ENCODE data around the gene NUBPL.
"Not testable (repeated sequence)": the region's sequence is repeated elsewhere in the genome, so short reads cannot be mapped to it uniquely, and the experiment has no call there.

The NUBPL gene

DNA sequence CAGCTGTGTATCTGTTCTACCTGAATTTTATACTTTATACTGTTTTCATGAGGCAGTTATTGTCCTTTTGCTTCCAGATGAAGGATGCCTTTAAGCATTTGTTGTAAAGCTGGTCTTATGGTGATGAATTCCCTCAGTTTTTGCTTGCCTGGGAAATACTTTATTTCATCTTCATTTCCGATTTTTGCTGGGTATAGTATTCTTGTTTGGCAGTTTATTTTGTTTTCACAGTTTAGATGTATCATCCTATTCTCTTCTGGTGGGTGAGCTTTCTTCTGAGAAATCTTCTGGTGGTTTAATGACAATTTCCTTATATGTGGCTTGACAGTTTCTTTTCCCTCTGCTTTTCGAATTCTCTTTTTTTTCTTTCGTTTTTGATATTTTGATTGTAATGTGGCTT lies 188.1 kb downstream of the NUBPL start:
- DNase-seq: no peak

DNA sequence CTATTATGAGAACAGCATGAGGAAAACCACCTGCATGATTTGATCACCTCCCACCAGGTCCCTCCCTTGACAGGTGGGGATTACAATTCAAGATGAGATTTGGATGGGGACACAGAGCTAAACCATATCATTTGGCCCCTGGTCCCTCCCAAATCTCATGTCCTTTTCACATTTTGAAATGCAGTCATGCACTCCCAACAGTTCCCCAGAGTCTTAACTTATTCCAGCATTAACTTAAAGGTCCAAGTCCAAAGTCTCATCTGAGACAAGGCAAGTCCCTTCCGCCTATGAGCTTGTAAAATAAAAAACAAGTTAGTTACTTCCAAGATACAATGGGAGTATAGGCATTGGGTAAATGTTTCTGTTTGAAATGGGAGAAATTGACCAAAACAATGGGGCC lies 189.8 kb downstream of the NUBPL start:
- DNase-seq: not testable (repeated sequence)

DNA sequence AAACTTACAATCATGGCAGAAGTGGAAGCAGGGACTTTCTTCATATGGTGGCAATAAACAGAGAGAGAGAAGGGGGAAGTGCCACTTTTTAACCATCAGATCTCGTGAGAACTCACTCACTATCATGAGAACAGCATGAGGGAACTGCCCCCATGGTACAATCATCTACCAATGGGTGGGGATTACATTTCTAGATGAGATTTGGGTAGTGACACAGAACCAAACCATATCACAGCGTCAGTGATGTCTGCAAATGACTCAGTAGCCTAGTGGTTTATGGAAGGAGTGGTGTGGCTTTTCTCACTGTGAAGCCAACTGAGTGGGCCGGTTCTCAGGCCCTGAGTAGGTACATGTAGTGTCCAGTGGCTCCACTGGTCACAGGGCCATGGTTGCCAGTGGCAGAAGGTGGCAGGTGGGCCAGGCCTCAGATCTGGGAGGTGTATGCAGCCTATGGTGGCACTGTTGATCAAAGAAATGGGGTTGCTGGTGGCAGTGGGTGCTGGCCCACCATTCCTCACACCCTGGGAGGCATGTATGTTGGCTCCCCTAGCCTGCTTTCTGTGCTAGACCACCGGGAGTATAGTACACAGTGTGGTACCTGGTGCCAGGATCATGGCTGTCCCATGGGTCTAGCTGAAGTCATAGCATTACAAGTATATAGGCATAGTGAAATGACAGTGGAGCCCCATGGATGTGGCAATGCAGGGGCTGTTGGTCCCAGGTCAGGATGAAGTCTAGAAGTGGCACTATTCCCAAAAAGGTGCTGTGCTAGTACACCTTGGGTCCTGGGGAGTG lies 191.9 kb downstream of the NUBPL start:
- no peak for DNase-seq

DNA sequence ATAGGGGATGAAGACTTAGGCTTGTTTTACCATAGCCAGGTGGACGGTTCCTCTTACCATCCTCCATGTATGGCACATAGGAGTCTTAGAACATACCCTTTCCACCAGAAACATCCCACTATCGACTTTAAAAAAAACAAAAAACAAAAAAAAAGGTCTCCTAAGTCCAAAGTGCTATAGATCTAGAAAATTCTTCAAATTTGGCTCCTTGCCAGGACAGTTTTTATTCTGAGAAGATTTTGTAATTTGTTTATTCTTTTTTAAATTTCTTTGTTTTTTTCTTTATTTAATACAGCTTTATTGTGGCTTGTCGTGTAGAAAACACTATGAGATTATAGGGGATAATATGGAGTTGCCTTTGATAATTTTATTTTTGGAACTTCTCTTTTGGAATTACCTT lies 197.7 kb downstream of the NUBPL start:
- no peak for DNase-seq

DNA sequence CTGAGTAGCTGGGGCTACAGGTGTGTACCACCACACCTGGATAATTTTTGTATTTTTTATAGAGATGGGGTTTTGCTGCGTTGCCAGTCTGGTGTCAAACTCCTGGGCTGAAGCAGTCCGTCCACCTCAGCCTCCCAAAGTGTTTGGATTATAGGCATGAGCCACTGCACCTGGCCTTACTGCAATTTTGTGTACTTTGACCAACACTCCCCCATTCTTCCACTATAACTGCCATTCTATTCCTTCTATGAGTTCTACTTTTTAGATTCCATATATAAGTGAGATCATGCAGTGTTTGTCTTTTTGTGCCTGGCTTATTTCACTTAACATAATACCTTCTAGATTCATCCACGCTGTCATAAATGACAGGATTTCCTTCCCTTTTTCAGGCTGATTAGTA lies 199.1 kb downstream of the NUBPL start:
- no peak for DNase-seq

DNA sequence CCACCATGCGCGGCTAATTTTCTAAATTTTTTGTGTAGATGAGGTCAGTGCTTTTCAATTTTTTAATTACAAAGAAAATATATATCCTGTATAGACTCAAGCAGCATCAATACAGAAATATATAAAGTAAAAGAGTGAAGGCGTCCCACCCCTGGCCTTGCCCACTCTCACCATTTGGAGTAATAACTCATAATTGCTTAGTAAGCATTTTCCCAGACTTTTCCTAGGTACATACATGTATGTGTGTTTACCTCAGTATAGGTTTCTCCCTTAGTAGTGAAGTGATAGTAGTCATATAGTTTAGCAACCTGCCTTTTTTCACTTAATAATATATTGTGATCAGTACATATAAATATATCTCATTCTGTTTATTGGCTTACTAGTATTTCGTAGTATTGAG lies 200.1 kb downstream of the NUBPL start:
- no peak for DNase-seq

DNA sequence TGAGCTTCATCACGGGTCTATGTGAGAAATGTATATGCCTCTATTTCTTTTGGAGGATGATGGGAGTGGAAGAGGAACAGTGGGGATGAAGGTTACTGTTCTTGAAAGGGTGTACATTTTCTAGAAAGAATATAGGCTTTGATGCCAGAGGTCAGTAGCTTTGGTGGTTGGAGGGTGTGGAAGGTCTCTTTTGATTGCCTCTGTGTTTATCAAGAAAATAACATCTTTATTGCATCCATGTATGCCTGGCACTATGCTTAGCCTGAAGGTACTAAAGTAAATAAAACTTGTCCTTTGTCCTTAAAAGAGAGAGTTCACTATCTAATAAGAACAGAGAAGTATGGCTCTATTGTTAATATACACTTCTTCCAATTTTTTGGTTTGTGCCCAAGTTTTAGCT lies 201.8 kb downstream of the NUBPL start:
- no peak for DNase-seq

DNA sequence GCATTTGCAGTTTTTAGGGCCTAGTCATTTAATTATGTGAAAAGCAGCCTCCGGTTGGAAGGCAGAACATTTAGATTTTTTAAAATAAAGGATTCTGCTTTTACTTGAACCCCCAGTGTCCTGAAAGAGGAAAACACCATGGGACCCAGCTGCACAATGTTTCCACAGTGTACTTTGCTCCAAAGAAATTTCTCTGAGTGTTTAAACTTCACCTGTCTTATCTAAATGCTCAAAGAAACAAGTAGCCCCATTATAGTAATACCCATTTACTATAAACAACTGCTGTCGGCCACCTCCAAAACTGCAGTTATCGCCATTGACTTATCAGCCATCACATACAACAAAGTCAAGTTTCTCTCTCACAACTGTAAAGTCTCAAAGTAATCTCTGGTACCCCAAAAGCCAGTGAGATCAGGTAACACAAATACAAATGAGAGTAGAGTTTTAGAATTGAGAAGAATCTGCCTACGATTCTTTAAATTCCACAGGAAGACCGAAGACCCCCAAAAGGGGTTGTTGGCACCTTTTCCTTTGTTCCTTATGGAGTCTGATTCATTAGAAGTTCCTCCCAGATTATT lies 205.2 kb downstream of the NUBPL start:
- DNase-seq: no peak

DNA sequence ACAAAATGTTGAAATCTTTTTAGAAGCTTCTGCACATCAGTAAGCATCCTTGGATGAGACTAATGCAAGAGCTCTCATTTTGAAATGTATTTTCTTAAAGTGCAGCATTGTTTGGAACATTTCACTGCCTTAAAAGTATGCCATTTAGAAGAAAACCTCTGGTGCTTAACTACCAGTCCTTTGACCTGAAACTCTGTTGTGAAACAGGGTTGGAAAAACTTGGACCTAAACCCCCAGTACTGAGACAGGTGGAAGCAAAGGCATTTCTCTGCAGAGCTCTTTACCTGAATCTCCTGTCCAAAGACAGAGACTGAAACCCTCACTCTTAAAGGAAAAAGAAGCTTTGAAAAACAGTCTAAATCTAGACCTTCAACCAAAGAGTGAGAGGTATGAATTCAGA lies 207.2 kb downstream of the NUBPL start:
- no peak for DNase-seq

DNA sequence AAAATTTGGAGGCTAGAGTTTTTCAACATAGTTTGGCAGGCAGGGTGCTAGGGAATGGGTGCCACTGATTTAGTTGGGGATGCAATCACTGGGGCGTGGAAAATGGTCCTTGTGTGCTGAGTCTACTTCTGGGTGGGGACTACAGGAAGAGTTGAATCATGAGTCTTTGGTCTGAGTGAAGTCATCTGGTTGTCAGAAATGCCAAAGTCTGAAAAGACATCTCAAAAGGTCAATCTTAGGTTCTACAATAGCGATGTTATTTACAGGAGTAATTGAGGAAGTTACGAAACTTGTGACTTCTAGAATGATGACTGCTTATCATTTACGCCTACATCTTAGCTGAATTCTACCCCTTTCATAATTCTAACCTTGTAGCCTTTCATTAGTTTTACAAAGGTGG lies 209.1 kb downstream of the NUBPL start:
- no peak for DNase-seq

DNA sequence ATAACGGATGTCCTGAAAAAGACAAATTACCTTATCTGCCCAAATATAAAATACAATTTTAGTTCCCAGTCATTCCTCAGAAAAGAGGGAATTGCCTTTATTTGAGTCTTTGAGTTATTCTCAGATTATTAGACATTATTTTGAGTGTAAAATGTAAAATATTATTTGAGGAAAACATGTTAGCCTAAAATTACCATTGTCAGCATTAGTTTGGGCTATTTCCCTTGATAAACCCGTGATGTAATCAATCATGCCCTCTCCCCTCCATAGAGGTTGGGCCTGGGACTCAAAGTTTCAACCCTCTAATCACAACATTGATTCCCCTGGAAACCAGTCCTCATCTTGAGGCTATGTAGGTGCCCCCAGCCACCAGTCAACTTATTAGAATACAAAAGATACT lies 213.4 kb downstream of the NUBPL start:
- DNase-seq: no peak

DNA sequence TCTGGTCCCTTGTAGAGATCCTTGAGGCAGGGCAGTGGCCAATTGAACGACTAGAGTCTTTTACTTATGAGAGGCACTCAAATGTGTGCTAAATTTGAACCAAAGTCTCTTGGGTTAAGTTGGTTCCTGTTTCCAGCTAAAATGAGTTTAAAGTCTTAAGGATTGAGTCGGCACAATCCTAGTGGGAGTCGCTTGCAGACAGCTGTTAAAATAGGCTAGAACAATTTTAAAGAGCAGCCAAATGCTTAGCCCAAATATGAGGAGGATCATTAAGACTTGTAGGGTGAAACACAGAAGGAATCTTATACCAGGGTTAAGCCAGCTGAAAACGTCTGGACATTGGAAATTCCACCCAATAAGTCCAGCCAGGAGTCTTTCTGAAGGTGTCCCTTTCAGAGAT lies 216.1 kb downstream of the NUBPL start:
- DNase-seq: no peak

DNA sequence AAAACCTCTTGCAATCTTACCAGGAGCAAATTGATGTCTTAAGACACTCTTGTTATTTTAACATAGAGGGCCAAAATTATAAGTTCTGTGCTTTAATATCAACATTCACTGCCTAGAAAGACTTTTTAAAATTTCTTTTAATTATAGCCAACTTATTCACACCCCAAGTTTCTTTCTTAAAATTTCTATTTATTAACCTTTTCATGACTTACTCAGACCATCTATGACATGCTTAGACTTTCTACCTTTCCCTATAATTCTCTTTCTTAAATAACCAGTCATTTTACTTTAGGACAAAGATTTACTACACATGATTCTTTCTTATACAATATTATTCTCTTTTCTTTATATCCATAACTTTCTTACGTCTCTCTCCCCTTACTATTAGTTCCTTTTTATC lies 220.4 kb downstream of the NUBPL start:
- no peak for DNase-seq

DNA sequence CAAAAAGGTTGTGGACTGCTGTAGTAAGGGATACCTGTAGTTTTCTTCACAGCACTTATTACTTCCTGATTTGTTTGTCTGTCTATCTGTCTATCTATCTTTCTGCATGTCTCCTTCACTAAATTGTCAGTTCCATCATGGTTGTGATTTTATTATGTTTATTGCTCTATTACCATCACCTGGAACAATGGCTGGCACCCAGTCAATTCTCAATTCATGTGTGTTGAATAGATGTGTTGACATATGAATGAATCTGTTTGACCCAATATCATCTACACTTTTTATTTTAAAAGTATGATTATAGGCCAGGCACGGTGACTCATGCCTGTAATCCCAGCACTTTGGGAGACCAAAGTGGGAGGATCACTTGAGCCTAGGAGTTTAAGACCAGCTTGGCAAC lies 224.4 kb downstream of the NUBPL start:
- DNase-seq: no peak

DNA sequence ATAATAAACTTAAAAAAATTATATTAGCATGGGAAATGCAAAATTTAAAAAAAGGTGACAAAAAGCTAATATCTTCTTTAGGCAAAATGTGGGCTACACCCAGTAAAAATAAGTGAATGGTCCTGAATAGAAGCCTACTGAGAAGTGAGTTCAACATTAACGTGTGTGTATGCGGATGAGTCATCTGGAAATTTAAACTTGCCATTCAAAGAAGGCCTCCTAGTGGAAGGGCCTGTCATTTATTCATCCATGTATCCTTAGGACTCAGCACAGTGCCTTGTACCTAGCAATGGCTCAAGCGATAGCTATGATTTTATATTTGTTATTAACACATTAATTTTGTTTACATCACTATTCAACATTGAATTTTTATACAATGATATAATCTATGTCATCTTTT lies 226.2 kb downstream of the NUBPL start:
- no peak for DNase-seq

DNA sequence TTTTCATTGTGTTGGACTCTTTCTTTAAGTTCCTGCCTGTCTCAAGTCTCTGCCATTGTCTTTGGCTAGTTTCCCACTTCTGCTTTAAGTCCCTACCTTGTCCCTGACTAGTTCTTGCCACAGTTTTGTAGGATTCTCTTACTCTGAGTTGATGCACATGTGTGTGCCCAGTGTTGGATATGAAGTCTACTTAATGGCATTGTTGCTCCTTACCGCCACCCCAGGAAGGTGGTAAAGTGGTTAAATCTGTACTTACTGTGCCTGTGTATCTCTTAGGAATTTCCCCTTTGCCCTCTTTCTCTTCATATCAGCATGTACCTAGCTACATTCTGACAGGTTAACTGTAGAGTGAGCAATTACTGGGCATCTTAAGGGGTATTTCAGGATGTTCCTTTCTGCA lies 227.1 kb downstream of the NUBPL start:
- no peak for DNase-seq

DNA sequence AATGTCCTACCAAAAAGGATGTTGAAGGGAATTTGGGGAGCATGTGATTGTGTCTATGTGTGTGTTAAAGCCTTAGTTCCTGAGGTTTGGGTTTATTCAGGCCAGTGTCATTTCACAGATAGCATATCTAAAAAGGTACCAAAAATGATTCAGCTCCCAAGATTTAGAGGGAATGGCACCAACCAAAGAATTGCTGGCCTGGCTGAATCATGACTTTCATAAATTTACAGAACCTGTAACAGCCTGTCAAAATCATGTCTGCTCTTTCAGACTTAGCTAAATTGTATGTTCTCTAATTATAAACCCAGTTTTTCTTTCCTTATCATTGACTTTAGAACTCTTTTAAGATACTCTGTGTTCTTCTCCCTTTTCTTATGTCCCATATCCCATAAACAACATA lies 231.5 kb downstream of the NUBPL start:
- no peak for DNase-seq

DNA sequence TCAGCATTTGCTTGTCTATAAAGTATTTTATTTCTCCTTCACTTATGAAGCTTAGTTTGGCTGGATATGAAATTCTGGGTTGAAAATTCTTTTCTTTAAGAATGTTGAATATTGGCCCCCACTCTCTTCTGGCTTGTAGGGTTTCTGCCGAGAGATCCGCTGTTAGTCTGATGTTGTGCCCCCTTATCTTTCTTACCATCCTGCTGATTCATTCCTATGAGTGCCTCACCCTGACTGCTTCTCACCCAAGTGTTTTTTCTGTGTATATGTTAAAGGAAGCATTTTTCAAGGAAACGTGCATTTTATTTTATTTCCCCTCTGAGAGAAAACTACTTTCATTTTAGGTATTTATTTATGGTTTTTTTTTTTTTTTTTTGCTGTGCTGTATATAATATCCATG lies 236.7 kb downstream of the NUBPL start:
- DNase-seq: not testable (repeated sequence)

DNA sequence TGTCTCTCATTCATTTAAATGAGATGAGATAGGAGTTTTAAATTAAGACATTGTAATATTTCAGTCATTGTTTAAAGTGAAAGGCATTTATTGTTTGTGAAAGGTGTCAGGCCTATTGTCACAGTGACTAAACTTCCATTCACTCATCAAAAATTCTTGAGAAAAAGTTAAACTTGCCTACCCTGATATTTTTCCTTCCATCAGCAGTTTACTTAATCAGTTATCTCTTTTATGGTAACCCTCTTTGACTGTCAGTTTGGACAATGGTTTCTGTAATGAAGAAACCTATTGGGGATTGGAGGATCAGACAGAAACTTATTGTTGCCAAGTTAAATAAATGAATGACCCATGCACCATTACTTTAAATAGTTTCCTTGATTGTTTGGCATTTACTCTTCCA lies 241.6 kb downstream of the NUBPL start:
- DNase-seq: no peak

DNA sequence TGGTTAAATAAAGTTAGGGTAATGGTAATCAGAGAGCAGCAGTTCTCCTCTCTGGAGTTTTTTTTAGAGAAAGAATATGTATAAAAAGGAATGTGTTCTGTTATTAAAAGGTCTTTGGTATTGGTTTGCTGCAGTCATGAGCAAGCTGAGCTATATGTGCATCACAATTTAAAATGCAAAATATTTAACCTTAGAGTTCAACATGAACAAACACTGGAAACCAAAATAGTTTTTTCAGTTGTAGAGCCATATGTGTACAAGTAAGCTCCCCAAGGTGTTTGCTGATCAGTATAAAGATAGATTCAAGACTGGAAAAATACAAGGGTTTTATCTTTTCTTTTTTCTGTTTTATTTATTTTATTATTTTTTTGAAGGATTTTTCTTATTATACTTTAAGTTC lies 245.0 kb downstream of the NUBPL start:
- DNase-seq: no peak

DNA sequence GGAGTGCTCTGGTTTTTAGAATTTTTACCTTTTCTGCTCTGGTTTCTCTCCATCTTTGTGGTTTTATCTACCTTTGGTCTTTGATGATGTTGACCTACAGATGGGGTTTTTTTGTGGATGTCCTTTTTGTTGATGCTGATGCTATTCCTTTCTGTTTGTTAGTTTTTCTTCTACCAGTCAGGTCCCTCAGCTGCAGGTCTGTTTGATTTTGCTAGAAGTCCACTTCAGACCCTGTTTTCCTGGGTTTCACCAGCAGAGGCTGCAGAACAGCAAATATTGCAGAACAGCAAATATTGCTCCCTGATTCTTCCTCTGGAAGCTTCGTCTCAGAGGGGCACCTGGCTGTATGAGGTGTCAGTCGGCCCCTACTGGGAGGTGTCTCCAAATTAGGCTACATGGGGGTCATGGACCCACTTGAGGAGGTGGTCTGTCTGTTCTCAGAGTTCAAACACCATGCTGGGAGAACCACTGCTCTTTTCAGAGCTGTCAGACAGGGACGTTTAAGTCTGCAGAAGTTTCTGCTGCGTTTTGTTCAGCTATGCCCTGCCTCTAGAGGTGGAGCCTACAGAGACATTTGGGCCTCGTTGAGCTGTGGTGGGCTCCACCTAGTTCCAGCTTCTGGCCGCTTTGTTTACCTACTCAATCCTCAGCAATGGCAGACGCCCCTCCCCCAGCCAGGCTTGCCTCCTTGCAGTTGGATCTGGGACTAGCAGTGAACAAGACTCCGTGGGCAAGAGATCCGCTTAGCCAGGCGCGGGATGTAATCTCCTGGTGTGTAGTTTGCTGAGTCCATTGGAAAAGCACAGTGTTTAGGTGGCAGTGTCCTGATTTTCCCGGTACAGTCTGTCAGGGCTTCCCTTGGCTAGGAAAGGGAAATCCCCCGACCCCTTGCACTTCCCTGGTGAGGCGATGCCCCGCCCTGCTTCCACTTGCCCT lies 250.8 kb downstream of the NUBPL start:
- not testable (repeated sequence) for DNase-seq

DNA sequence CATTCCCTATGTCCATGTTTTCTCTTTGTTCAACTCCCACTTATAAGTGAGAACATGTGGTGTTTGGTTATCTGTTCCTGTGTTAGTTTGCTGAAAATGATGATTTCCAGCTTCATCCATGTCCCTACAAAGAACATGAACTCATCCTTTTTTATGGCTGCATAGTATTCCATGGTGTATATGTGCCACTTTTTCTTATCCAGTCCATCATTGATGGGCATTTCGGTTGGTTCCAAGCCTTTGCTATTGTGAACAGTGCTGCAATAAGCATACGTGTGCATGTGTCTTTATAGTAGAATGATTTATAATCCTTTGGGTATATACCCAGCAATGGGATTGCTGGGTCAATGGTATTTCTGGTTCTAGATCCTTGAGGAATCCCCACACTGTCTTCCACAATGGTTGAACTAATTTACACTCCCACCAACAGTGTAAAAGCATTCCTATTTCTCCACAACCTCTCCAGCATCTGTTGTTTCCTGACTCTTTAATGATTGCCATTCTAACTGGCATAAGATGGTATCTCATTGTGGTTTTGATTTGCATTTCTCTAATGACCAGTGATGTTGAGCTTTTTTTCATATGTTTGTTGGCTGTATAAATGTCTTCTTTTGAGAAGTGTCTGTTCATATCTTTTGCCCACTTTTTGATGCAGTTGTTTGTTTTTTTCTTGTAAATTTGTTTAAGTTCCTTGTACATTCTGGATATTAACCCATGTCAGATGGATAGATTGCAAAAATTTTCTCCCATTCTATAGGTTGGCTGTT lies 252.7 kb downstream of the NUBPL start:
- DNase-seq: not testable (repeated sequence)

DNA sequence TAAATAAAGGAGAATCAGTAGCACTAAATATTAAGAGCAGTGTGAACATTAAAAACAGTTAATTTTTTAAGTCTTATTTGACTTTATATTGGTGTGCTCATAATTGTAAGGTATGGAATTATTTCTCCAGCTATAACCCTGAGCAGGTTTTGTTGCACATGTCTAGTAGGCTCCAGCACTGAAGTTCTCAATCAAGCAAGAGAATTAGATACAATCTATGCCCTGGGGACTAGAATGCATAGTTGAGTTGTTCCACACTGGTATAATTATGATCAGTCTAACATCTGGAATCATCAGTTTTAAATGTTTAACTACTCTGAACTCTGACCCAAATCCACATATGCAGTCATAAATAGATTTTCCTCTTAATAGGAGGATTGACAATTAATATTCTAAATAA lies 258.1 kb downstream of the NUBPL start:
- DNase-seq: no peak

Data from 8988T (cell line).